GM21619 (cell line): ENCODE measurements around the gene TIRAP.
"Not testable (repeated sequence)": the region's sequence is repeated elsewhere in the genome, so short reads cannot be mapped to it uniquely, and the experiment has no call there.

Experiments
- ATAC-seq: cut with Tn5 transposase; IDR thresholded peaks from one replicate; pipeline ENCODE4 v1.9.1; 2021; ENCODE audit not compliant: unreplicated experiment

The TIRAP gene

GRCh38 chr11:126282361-126282735 is 545 bp upstream of the TIRAP start:
- ATAC-seq = no peak

- peak; percentile 62 for ATAC-seq
Measured at GRCh38 chr11:126284829-126285228, 1.9 kb downstream of the TIRAP start.

- ATAC-seq = no peak
Measured at GRCh38 chr11:126288237-126288636, 5.3 kb downstream of the TIRAP start.

- ATAC-seq = no peak
Measured at GRCh38 chr11:126290887-126291286, 8.0 kb downstream of the TIRAP start.

- peak; percentile 59 for ATAC-seq
Measured at GRCh38 chr11:126293726-126294125, 10.8 kb downstream of the TIRAP start.

GRCh38 chr11:126297004-126297403 is 14.1 kb downstream of the TIRAP start:
- no peak for ATAC-seq

- peak; percentile 84 for ATAC-seq
Measured at GRCh38 chr11:126303623-126304456, 20.9 kb downstream of the TIRAP start, which contains the start of gene DCPS. Gene DCPS, plus strand, starts transcription at chr11:126304060. Its CDS starts 21 bp downstream, at chr11:126304081.

GRCh38 chr11:126304457-126305075 is 21.7 kb downstream of the TIRAP start:
- ATAC-seq = peak; percentile 31

- ATAC-seq = peak; percentile 57
Measured at GRCh38 chr11:126305699-126306098, 22.8 kb downstream of the TIRAP start.

- ATAC-seq = no peak
Measured at GRCh38 chr11:126307706-126308105, 24.8 kb downstream of the TIRAP start.

- ATAC-seq = no peak
Measured at GRCh38 chr11:126308271-126308671, 25.4 kb downstream of the TIRAP start.

- not testable (repeated sequence) for ATAC-seq
Measured at GRCh38 chr11:126308771-126309170, 25.9 kb downstream of the TIRAP start.

GRCh38 chr11:126310200-126310991 is 27.5 kb downstream of the TIRAP start:
- ATAC-seq = peak; percentile 38

GRCh38 chr11:126310992-126311310 is 28.1 kb downstream of the TIRAP start:
- ATAC-seq = no peak

GRCh38 chr11:126311401-126312291 is 28.8 kb downstream of the TIRAP start:
- ATAC-seq = peak; percentile 75

- ATAC-seq = no peak
Measured at GRCh38 chr11:126312961-126313360, 30.1 kb downstream of the TIRAP start.

- no peak for ATAC-seq
Measured at GRCh38 chr11:126313826-126314225, 30.9 kb downstream of the TIRAP start.

- no peak for ATAC-seq
Measured at GRCh38 chr11:126317432-126317755, 34.5 kb downstream of the TIRAP start.

GRCh38 chr11:126317756-126318573 is 35.1 kb downstream of the TIRAP start:
- ATAC-seq = no peak
